Fibroblast of lung (primary cell): ENCODE data around the gene ZNF253.

Experiments
- EZH2 ChIP-seq: IDR thresholded peaks from 2 replicates; pipeline ENCODE4 v1.5.1; 2012; ENCODE audit warnings: low read length, control low read depth, mild to moderate bottlenecking; ENCODE audit errors: missing control alignments
- TF ChIP-seq, protein P1 (sequence below), 2 donors: IDR thresholded peaks in 1 of 2; conservative IDR thresholded peaks in 1 of 2; 1 replicate in 1 of 2; 2 replicates in 1 of 2; pipeline ENCODE4 v1.5.1; 2011 to 2012; ENCODE audit warnings: low read length in 2 of 2, control low read depth in 1 of 2, inconsistent platforms in 1 of 2, low read depth in 1 of 2, mild to moderate bottlenecking in 1 of 2

DNA sequence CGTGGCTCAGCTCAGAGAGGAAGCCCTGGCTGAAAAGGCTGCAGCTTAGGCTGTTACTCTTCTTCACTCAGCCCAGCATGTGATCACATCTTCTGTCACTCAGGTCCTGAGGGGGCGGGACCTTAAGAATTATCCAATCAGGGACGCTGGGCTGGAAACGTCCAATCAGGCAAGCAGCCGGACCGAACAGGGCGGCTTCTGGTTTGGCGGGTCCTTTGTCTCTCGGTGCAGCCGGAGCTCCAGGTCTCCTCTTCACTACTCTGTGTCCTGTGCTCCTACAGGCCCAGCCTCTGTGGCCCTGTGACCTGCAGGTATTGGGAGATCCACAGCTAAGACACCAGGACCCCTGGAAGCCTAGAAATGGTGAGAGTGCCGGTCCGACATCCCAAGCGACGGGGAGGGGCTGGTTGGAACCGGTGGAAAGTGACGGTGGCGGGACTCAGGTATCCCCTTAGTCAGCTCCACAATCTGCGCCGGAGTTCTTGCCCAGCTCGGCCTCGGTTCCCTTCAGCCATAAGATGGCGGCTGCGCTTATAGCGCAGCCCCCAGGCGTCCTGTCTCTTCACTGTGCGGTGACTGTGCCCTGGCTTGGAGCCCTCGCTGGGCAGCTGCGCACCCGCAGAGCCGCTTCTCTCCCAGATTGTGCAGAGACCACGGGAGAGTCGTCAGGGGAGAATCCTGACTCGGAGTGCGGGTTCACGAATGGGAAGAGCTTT is 35.2 kb downstream of the ZNF253 start, which contains the start of gene ZNF93:
- TF ChIP-seq, protein P1, sequence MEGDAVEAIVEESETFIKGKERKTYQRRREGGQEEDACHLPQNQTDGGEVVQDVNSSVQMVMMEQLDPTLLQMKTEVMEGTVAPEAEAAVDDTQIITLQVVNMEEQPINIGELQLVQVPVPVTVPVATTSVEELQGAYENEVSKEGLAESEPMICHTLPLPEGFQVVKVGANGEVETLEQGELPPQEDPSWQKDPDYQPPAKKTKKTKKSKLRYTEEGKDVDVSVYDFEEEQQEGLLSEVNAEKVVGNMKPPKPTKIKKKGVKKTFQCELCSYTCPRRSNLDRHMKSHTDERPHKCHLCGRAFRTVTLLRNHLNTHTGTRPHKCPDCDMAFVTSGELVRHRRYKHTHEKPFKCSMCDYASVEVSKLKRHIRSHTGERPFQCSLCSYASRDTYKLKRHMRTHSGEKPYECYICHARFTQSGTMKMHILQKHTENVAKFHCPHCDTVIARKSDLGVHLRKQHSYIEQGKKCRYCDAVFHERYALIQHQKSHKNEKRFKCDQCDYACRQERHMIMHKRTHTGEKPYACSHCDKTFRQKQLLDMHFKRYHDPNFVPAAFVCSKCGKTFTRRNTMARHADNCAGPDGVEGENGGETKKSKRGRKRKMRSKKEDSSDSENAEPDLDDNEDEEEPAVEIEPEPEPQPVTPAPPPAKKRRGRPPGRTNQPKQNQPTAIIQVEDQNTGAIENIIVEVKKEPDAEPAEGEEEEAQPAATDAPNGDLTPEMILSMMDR (conservative IDR thresholded peaks at IDR 0.05 in 1 of 2, IDR thresholded peaks at IDR 0.05 in 1 of 2; ENCODE audit: low read depth in 1 of 2, low read length in 2 of 2), result no peak
- TF ChIP-seq EZH2, result no peak
